Measurements from ENCODE around the gene S1PR1.
A peak's percentile ranks its signal among the peaks of the same experiment; 100 is the strongest.

S1PR1 gene

DNA sequence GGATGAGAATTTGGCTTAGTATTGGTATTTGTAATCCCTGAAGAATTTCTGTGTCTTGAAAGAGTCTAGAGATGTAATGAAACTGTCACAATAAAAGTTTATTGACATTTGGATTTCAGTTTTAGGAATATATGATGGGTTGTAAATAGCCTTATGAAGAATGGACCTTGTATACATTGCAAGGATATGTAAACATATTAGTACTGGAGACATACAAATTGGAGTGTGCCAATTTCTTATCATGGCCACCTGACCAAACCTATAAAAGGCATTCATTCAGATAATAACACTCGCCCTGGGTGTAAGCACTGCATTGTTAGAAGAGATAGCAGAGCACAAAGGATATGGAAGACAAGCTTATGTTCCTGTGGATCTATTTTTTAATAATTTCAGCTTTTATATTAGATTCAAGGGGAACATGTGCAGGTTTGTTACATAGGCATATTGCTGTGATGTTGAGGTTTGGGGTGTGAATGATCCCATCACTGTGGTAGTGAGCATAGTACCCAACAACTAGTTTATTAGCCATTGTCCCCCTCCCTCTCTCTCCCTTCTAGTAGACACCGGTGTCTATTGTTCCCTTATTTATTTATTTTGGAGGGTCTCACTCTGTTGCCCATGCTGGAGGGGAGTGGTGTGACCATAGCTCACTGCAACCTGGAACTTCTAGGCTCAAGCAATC is 8.6 kb downstream of the S1PR1 start:
- DNase-seq (ENCODE audit: low read depth): no peak

DNA sequence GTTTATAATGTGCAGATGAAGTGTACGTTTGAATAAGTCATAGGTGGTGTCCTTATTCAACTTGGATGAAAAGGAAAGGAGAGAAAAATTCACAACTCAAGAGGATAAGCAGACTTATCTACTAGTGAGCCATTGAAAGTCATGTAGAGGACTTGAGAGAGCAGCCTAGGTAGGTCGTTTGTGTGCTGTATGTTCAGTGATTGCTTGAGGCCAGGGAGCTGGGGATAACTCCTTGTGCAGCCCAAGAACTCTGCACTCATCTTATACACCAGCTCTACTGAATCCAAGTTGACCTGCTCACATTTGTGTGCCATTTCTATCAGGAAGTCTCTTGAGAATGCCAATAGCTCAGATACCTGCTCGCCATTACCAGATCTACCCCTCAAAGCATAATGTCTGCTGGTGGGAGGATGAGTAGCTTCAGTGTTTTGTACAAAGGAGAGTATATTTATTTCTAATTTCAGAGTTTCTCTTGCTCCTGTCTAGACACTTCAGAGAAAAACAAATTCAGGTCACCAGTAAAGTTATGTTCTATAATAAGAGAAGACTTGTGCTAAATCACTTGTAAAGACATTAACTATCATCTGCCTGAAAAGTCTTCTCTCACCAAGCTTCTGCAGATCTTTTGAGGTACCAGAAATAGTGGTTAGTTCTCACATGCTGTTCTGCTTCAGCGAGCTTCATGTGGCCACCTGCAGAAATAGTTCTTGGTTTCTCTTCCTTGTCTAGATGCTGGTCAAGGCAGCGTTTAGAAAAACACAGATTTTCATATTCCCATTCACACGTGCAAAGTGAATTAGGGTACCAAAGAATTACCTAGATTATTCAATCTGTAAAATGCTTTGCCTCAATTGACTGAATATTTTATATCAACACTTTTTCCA is 10.8 kb downstream of the S1PR1 start:
- no peak for DNase-seq (ENCODE audit: low read depth)

DNA sequence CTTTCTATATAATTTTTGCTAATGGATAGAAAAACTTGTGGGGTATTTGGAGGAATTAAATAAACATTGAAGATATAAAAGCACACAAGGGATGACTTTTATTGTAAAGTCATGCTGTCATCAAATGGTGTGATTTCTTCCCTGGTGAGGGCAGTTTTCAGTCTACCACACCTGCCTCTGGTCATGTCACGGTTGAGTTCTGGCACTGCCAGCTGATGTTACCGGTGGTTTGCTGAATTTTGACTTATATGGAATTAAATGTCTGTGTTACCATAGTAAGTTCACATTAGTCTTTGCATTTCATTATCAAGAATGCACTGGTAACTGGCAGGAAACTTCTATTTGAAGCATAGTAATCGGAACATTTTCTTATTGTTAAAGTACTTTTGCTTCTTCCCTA is 13.4 kb downstream of the S1PR1 start:
- no peak for DNase-seq (ENCODE audit: low read depth)

DNA sequence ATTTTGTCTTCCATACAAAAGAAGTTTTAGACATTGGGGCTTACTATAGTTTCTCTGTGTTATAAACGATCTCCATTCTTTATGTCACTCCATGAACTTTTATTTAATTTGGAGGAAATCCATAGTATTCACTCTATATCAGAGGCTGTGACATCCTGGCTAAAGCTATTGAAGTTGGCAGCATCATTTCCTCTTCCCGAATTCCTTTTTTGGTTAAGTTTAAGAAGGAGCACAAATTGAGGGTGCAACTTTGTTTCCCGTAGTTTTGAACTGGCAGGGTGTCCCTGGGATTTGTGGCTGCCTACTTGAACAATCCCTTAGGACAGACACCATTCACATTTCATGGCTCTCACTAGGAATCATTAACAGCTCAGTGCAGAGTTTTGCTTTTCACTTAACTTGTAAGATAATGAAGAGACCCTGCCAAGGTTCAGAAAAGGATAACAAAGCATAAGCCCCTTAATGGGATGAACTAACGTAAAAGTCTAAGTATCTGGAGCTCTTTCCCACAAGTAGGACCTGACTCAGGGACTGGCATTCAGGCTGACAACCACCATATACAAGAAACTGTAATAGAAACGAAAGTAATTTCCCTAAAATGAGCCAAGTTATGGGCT is 13.9 kb downstream of the S1PR1 start:
- no peak for DNase-seq (ENCODE audit: low read depth)

DNA sequence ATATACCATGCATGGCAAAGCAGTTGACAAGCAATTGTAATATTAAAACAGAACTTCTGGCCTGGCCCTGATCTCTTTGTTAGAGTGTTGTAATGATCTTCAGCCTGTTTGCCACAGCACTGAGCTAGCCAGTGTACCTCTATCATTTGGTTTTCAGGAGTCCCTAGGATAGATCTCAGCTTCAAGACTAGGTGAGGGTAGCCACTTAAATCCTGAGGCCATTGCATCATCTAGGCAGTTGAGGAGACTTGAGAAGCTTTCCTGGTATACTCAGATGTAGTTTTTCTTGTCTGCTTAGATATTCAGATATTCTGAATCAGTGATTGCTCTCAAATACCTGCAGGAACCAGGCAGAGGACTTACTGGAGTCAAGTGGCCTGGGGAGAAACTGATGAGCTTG is 14.7 kb downstream of the S1PR1 start:
- DNase-seq (ENCODE audit: low read depth): no peak

DNA sequence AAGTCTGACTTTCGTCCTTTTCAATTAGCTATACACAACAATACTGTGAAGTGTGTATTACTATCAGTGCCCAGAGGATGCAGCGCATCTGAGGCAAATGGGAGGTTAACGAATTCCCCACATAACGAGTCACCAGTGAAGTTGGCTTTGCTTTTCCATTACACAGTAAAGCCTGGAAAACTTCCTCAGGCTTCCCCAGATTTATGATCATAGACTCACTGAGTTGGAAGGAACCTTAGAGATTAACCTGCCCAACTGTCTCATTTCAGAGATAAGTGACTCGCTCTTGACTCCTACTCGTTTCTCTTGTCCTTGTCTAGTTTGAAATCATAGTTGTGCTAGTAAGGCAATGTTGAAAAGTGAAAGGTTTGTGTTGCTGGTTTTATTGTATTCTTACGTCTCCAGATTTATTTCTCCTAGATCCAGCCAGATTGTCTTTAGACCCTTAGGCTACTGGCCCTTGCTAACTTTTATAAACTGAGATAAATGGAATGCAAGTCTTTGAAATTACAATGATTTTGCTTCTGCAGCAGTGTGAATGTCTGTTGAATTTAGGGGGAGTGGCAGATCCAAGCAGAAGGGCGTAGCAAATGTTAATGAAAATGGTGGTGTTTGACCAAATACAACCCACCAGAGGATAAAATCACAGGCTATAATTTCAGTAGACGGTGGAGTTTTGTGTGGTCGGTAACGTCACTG is 17.3 kb downstream of the S1PR1 start:
- DNase-seq (ENCODE audit: low read depth): peak; percentile 97

DNA sequence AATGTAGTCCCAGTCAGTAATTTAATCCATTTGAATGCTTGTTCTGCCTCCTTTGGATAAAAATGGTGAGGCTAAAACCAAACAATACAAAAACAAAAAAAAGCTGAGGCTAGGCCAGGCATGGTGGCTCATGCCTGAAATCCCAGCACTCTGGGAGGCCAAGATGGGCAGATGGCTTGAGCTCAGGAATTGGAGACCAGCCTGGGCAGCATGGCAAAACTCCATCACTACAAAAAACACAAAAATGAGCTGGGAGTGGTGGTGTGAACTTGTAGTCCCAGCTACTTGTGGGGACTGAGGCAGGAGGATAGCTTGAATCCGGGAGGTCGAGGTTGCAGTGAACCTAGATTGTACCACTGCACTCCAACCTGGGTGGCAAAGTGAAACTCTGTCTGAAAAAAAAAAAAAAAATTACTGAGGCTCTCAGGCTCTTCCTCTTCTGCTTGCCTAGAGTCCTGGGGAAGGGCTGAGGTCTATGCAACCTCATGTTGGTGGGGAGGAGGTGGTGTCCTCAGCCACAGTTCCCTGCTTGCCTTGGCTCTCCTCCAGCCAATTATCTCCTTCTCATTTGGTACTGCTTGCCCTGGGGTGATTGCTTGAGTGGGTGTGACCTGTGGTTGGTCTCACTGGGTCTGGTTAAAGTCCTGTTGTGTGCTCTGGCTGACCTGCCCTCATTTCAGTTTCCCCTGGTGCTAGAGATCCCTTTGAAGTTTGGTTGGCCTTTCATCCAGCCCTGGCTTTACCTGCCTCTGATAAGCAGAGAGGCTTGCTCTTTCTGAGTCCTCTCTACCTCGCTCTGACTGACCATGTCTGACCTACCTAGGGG is 20.9 kb downstream of the S1PR1 start:
- no peak for DNase-seq (ENCODE audit: low read depth)

DNA sequence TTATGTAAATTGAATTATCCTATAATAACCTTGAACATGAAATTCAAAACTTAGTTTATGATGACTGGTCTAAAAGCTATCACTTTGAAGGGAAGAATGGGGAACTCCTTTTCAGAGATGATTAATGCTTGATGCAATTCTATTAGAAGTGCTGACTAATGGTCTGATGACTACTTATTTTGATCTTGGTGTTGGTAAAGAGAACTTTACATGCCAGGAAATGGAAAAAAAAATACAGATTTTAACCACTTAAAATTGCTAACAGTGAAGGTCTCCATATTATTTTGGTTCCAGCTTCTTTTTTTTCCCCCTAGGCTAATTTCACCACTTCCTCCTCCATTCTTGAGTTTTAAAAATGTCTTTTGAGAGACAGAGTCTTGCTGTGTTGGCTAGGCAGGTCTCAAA is 22.9 kb downstream of the S1PR1 start:
- DNase-seq (ENCODE audit: low read depth): peak; percentile 84

DNA sequence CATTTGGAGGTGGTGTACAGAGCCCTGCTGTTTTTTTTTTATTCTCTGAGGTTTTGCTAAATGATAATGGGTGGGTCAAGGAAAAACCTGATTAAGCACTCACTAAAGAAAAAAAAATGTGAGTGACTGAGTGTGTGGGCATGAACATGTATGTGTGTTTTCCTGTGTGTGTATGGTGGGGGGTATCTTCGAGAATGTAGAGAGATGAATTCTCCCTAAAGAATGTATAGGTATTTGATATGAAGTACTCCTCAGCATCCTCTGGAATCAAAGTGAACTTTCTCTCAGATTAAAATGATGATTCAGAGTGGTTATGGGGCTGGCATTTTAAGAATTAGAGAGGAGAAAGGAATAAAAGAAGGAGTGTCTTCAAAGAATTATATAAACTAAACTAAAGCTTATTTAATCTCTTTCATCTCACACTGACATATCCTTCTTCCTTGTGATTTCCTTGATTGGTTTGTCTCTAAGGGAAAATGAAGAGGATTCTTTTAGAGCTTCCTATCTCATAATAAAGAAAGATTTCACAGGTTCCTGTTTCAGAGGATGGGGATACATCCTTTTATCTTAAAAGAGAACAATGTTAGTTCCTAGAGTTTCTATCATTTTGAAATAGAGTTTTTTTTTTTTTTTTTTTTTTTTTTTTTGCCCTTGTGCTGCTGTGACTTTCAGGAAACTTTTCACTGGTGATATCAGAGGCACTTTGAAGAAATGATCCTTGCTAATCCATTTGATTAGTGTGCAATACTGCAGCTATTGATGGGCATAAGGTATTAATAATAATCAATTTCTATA is 23.9 kb downstream of the S1PR1 start:
- DNase-seq (ENCODE audit: low read depth): peak; percentile 40

DNA sequence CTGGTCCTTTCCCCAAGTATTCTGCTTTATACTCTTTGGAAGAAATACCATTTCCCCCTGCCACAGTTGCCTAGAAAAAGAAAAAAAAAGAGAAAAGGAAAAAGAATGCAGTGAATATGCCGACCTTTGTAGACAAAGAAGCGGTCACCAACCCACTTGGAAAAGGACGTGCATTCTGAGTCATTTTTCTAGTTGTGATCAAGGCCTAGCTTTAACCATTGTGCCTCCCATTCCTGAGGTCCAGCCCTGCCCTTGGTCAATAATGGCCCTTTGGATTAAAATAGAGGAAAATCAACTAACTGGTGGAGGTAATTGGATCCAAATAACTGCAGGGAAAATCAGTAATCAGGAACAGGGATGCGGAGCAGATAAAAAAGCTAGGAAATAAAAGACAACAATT is 24.8 kb downstream of the S1PR1 start:
- DNase-seq (ENCODE audit: low read depth): no peak

DNA sequence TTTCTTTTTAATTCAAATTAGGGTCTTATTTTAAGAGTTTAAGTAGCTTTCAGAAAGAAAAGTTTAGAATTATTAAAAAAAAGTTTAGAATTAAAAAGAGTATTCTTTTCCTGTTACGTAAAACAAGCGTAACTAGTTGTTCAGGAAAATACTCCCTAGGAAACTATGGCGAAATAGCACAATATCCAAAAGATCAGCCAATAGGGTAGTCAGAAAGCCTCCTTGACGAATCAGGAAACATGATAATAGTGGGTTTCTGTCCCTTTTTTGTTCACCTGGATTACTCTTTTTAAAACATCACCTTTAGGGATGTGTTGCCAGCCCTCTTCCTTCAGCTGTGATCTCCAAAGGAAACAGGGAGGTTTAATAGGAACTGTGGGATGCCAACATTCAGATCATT is 25.2 kb downstream of the S1PR1 start:
- DNase-seq (ENCODE audit: low read depth): no peak

DNA sequence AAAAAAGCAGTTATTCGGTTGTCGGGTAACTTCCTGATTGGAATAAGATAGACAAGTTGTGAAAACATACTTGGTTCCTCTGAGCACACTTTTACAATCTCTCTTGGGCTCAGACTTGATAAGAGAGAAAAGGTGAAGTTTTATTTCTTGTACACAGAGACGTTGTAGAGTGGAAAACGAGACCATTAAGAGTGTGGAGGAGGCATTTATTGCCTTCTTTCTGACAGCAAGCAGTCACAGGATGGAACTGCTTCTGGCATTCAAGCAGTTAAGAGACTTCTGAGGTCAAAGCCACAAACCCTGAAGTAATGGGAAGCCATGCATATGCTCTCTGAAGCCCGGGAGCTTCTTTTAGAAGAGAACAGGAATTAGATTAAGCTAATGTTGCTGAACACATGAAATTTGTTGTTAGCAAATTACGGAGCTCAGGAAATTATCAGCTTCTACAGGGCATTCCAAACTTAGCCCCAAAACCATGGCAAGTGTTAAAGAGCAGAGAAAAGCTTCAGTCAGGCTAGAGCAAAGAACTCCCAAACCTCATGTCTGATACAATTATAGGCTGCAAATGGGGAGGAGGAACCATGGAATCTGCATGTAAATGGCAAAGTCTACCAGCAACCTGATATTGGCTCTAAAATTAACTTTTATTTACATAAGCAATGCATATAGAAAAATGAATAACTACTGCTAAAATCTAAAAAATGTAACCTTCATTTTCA is 26.0 kb downstream of the S1PR1 start:
- DNase-seq (ENCODE audit: low read depth): peak; percentile 53

DNA sequence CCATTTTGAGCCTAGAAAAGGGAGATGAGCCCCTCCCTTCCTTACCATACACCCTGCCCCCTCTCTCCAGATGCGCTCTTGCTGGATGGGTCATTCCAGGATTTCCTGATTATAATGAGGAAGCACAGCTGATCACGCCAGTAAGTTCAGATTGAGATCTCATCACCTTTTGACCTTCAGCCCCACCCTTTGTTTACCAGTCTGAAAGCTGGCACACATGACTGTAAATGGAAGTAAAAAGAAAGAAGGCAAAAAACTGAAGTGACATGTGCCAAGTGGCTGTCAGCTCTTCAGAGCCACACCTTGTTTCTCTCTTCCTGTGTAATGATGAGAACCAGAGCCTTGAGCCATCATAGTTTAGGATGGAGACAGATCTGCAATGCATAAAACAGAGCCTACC is 27.9 kb downstream of the S1PR1 start:
- no peak for DNase-seq (ENCODE audit: low read depth)

DNA sequence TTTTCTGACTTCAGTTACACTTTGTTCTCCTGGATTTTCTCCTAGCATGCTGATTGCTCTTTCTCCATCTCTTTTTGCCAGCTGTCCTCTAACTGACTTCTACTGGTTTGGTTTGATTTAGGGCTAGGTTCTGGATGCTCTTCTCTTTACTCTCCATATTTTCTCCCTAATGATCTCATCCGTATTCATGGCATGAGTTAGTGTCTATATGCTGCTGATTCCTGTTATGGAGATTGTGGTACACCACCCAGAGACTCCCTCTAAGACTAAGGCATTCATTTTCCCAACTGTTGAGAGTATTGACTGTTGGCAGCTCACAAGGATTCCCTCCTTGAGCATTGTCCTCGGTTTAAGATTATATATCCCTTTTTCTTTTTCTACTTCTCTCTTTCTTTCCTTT is 28.9 kb downstream of the S1PR1 start:
- no peak for DNase-seq (ENCODE audit: low read depth)

DNA sequence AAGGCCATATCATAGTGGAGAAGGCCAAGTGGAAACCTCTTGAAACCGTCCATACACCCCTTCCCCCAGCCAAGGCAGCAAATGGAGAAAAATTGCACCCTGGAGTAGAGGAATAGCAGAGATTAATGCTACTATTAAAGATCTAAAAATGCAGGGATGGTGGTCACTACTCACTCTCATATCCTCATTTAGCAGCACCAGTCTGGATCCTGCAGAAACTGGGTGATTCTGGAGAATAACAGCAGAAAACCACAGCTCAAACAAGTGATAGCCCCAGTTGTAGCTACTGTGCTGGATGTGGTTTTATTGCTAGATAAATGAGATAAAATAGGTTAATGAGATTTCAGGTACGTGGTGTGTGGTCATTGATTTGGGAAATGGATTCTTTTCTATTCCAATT is 30.3 kb downstream of the S1PR1 start:
- no peak for DNase-seq (ENCODE audit: low read depth)

DNA sequence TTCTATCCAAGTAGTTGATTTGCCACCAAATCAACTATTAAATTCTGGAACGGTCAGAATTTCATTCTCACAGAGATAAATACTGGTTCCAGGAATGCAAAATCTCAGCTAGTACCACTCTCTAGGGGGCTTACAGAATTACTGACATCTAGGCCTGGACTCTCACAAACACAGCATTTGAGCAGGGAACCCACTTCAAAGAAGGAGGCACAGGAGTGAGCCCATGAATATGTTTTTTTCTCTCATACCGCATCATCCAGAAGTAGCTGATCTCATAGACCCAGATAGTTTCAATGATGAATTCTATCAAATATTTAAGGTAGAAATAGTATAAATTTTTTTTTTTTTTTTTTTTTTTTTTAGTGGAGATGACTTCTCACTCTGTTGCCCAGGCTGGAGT is 32.1 kb downstream of the S1PR1 start:
- no peak for DNase-seq (ENCODE audit: low read depth)

DNA sequence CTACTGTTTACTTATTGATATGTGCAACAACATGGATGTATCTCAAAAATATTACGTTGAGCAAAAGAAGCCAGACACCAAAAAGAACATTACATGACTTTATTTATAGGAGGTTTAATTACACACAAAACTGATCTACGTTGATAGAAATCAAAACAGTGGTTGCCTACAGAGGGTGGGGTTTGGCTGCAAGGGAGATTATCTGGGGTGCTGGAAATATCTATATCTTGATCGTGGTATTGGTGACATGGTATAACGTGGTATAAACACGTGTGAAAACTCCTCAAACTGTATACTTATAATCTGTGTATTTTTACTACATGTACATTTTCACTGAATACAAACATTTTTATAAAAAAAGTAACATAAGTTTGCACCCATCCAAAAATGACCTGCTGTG is 38.9 kb downstream of the S1PR1 start:
- no peak for DNase-seq (ENCODE audit: low read depth)

DNA sequence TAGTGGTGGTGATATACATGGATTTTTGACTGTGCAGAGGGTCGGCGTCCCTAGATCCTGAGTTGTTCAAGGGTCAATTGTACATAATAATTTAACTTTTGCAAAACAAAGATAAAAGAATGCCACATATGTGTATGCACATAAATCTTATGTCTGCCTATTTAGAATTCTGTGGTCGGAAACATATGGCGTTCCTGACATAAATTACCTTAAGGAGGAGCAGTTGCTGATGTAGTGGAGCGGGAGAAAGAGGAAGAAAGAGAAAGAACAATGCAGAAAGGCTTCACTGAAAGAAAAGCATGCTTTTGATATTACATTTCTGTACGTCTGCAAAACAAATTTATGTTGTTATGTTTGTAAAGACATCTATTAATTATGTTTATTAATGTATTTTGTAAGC is 40.0 kb downstream of the S1PR1 start:
- DNase-seq (ENCODE audit: low read depth): no peak

DNA sequence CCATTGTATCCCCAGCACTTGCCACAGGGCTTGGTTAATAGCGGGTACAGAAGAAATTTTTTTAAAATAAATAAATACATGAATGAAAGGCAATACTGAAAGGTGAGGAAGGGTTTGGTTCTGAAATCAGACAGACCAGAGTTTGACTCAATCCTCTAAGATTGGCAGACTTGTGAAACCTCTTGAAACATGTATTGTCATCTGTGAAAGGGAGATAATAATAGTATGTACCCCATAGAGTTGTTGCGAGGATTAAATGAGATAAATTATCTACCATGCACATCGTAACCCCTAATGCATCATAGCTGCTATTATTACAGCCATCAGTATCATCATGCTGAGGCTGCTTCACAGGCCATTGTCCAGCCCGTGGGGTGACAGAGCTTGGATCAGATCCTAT is 41.4 kb downstream of the S1PR1 start:
- DNase-seq (ENCODE audit: low read depth): no peak

DNA sequence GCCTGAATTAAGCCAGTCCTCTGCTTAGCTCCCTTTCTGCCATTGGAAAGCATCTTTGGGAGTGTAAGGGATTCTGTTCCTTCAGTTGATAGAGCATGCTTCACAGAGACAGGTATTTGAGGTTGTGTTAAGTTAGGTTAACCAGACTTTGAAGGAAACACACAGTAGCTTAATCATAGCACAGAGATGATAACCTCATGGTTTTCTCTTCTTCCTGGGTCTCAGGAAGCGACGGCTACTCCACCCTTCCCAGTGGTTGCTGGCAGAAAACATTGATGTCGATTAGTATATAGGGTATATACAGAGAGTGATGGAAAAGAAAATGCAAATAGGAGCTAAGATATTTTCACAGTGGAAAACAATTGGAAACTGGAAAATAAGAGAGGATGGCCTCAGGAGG is 42.0 kb downstream of the S1PR1 start:
- DNase-seq (ENCODE audit: low read depth): no peak
